GM23338 (cell line): Measurements from ENCODE around the gene SETDB1. TPM values are rescaled to one million over a fixed set of nuclear protein-coding genes. Genes with fewer than 3 reads are reported as not detected.

ENCODE experiments used
- ATAC-seq: fragments of 200-7000 bp; cut with Tn5 transposase; 3 replicates; pipeline ENCODE4 v1.9.1; 2020
- DNase-seq: peaks from one replicate; pipeline ENCODE4 v3.0.0-alpha.2; 2015; ENCODE audit warnings: low spot score
- H2AFZ ChIP-seq: fragments of 200-600 bp; sonication (generic); 2 replicates; pipeline ENCODE4 v1.8.0; 2016; ENCODE audit warnings: antibody characterized with exemption, mild to moderate bottlenecking, moderate library complexity
- H3F3A ChIP-seq: fragments of 200-600 bp; sonication (generic); replicated peaks from 2 replicates; pipeline ENCODE4 v1.8.0; 2017; ENCODE audit warnings: antibody characterized with exemption, mixed run types, low read depth
- H3K27ac ChIP-seq: fragments of 200-600 bp; sonication (generic); 2 replicates; pipeline ENCODE4 v1.6.1; 2016; ENCODE audit warnings: low read depth
- H3K27me3 ChIP-seq: fragments of 200-600 bp; sonication (generic); 2 replicates; pipeline ENCODE4 v1.8.0; 2016; ENCODE audit warnings: mild to moderate bottlenecking, mixed run types, moderate library complexity; ENCODE audit not compliant: insufficient read depth
- H3K36me3 ChIP-seq: fragments of 200-600 bp; sonication (generic); 2 replicates; pipeline ENCODE4 v1.8.0; 2016; ENCODE audit warnings: mild to moderate bottlenecking; ENCODE audit not compliant: insufficient read depth
- H3K4me1 ChIP-seq: fragments of 200-600 bp; sonication (generic); 2 replicates; pipeline ENCODE4 v1.8.0; 2016; ENCODE audit warnings: mild to moderate bottlenecking, moderate library complexity; ENCODE audit not compliant: insufficient read depth
- H3K4me2 ChIP-seq: fragments of 200-600 bp; sonication (generic); 2 replicates; pipeline ENCODE4 v1.7.1; 2017; ENCODE audit warnings: mixed run types
- H3K4me3 ChIP-seq: fragments of 200-600 bp; sonication (generic); 2 replicates; pipeline ENCODE4 v1.6.1; 2016; ENCODE audit warnings: mixed run types
- H3K79me2 ChIP-seq: fragments of 200-600 bp; sonication (generic); replicated peaks from 2 replicates; pipeline ENCODE4 v1.8.0; 2017; ENCODE audit warnings: mild to moderate bottlenecking; ENCODE audit not compliant: insufficient read depth
- H3K9me2 ChIP-seq: fragments of 200-600 bp; sonication (generic); 2 replicates; pipeline ENCODE4 v1.8.0; 2017; ENCODE audit not compliant: insufficient read depth
- H4K20me1 ChIP-seq: fragments of 200-600 bp; sonication (generic); replicated peaks from 2 replicates; pipeline ENCODE4 v1.8.0; 2017; ENCODE audit warnings: mild to moderate bottlenecking; ENCODE audit not compliant: insufficient read depth
- H3K27ac Mint-ChIP-seq: 2 replicates; pipeline ENCODE4 v1.8.0; 2020; ENCODE audit warnings: inconsistent platforms, mild to moderate bottlenecking, moderate library complexity, mixed read lengths
- H3K27me3 Mint-ChIP-seq: 3 replicates; pipeline ENCODE4 v1.8.0; 2022; ENCODE audit warnings: low read depth, mild to moderate bottlenecking, moderate library complexity, mixed read lengths, inconsistent platforms; ENCODE audit not compliant: insufficient read depth, poor library complexity
- H3K36me3 Mint-ChIP-seq: 3 replicates; pipeline ENCODE4 v1.8.0; 2021; ENCODE audit warnings: low read depth, mild to moderate bottlenecking, inconsistent platforms, moderate library complexity, mixed read lengths
- H3K4me1 Mint-ChIP-seq: 3 replicates; pipeline ENCODE4 v1.8.0; 2020; ENCODE audit warnings: mild to moderate bottlenecking, inconsistent platforms, mixed read lengths
- H3K4me3 Mint-ChIP-seq: 3 replicates; pipeline ENCODE4 v1.8.0; 2021; ENCODE audit warnings: moderate library complexity, mild to moderate bottlenecking, inconsistent platforms, mixed read lengths
- H3K9me3 Mint-ChIP-seq: 3 replicates; pipeline ENCODE4 v1.8.0; 2020; ENCODE audit warnings: moderate library complexity, mild to moderate bottlenecking, inconsistent platforms, mixed read lengths
- CREB1 ChIP-seq: fragments of 250-450 bp; sonication (Bioruptor Pico); IDR thresholded peaks from 2 replicates; pipeline ENCODE4 v1.5.0; 2020; ENCODE audit warnings: low read depth, mild to moderate bottlenecking, moderate library complexity
- EZH2 ChIP-seq: fragments of 200-600 bp; sonication (generic); IDR thresholded peaks from one replicate; pipeline ENCODE4 v1.8.0; 2017; ENCODE audit warnings: antibody characterized with exemption, mild to moderate bottlenecking, low read depth; ENCODE audit not compliant: unreplicated experiment
- EZH2phosphoT487 ChIP-seq: fragments of 200-600 bp; sonication (generic); IDR thresholded peaks from one replicate; pipeline ENCODE4 v1.8.1; 2018; ENCODE audit warnings: antibody characterized with exemption; ENCODE audit not compliant: unreplicated experiment
- JUNB ChIP-seq: IDR thresholded peaks from one replicate; pipeline ENCODE4 v1.6.1; 2016; ENCODE audit warnings: antibody characterized with exemption; ENCODE audit not compliant: unreplicated experiment
- NANOG ChIP-seq: IDR thresholded peaks from 2 replicates; pipeline ENCODE4 v1.6.1; 2016; ENCODE audit warnings: antibody characterized with exemption, borderline replicate concordance
- POLR2AphosphoS5 ChIP-seq: IDR thresholded peaks from 2 replicates; pipeline ENCODE4 v1.6.1; 2016; ENCODE audit warnings: antibody characterized with exemption, low read depth
- STAT1 ChIP-seq: IDR thresholded peaks from one replicate; pipeline ENCODE4 v1.6.1; 2016; ENCODE audit warnings: antibody characterized with exemption; ENCODE audit not compliant: unreplicated experiment
- ZNF114 ChIP-seq: fragments of 250-450 bp; sonication (Bioruptor Pico); IDR thresholded peaks from 2 replicates; pipeline ENCODE4 v1.5.0; 2020; ENCODE audit warnings: mild to moderate bottlenecking, moderate library complexity
- ZNF331 ChIP-seq: fragments of 250-450 bp; sonication (Bioruptor Pico); IDR thresholded peaks from 2 replicates; pipeline ENCODE4 v1.5.0; 2020; ENCODE audit warnings: low read depth, mild to moderate bottlenecking, moderate library complexity
- polyA plus RNA-seq: library from polyadenylated mRNA; unstranded; fragments of >200 nt; fragmentation: Nextera tagmentation; extraction: Ambion mirVana; gene quantifications from 2 replicates; pipeline ENCODE4 v1.2.1, GENCODE V29; 2016
- total RNA-seq: library from RNA; depleted of rRNA; stranded (reverse); fragments of >200 nt; shearing (Covaris generic); gene quantifications from 2 replicates; pipeline ENCODE4 v1.2.3, GENCODE V29; 2014
- TF ChIP-seq, protein P1 (sequence below): fragments of 250-450 bp; sonication (Bioruptor Pico); IDR thresholded peaks from 2 replicates; pipeline ENCODE4 v1.5.0; 2020; ENCODE audit warnings: mild to moderate bottlenecking, moderate library complexity
- TF ChIP-seq, protein P2 (sequence below), 2 experiments: fragments of 200-600 bp in 1 of 2; sonication (generic) in 1 of 2; conservative IDR thresholded peaks; 2 replicates each; pipeline versions ENCODE4 v1.5.1 to v1.6.1; 2016 to 2017; ENCODE audit warnings: antibody characterized with exemption in 2 of 2, low read depth in 2 of 2, mild to moderate bottlenecking in 2 of 2, moderate library complexity in 1 of 2
- TF ChIP-seq, protein P3 (sequence below): IDR thresholded peaks from 2 replicates; pipeline ENCODE4 v1.6.1; 2016; ENCODE audit warnings: antibody characterized with exemption
- TF ChIP-seq, protein P4 (sequence below): IDR thresholded peaks from one replicate; pipeline ENCODE4 v1.6.1; 2018; ENCODE audit warnings: antibody characterized with exemption; ENCODE audit not compliant: unreplicated experiment

Gene SETDB1
- total and polyA plus RNA-seq, 2 experiments from 2014 or later, result 16.9 to 47.4 TPM

DNA sequence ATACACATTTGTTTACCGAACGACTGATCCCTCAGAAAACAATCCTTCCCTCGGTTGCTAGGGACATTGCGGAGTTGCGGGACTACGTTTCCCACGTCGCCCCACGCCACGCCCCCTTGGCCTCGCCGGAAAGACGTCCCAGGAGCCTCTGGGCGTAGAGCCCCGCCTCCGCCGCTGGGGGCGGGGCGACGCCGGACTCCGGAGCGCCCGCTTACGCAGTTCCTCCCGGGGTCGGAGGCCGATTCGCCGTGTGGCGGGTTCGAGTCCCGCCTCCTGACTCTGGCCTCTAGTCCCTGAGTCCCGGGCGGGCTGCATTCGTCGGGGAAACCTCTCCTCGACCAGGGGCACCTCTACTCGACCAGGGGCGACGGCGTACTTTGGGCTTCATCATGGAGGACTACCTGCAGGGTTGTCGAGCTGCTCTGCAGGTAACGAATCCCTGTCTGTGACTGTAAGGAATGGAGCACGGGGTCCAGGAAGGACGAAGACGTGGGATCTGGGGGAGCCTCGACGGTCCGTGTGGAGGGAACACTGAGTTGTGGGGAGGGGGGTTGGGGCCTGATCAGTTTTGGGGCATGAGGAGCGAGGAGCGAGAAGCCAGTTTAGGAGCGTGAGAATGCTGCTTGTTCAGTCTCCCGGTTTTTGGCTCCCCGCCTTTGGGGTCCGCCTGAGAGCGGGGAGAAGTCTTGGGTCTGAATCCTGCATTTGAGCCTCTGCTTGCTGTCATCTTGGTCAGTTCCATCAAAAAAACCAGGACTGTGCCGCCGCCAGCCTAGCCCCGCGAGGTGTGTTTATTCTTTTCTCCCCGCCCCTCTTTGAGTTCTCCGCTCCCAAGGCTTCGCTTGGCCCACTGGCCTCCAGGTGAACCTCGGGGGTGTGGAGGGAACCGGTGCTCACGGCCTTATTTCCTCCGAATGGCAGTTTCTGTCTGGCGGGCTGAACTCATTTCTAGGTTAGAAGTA, 82.4 kb downstream of the SETDB1 start, which contains the start of gene PRUNE1:
PRUNE1 (plus strand) TSS at position 206 of the 962 bp plus-strand sequence; CDS start at position 390, 184 bp downstream.
- Histone ChIP-seq H3K27me3 (no peaks in the 10 kb centered on the region), H3K79me2 (peaks cover 15% of the 10 kb centered on the region), H3K4me2 (peak within 1 kb of the TSS; percentile 80), H3K9me2 (no peaks in the 10 kb centered on the region), H3F3A (peaks cover 13% of the 10 kb centered on the region; the same call in 1 of the 2 replicates), H3K36me3 (no peaks in the 10 kb centered on the region), H2AFZ (peak within 1 kb of the TSS; percentile 88), H4K20me1 (no peaks in the 10 kb centered on the region; the same call in 1 of the 2 replicates), H3K4me1 (peaks cover 25% of the 10 kb centered on the region), H3K27ac (peak within 1 kb of the TSS; percentile 73), H3K4me3 (peak within 1 kb of the TSS; percentile 84)
- Mint-ChIP-seq H3K4me1 (peaks cover 36% of the 10 kb centered on the region), H3K4me3 (peak within 1 kb of the TSS; percentile 94), H3K9me3 (no peaks in the 10 kb centered on the region), H3K36me3 (no peaks in the 10 kb centered on the region; the same call in 2 of the 3 replicates), H3K27me3 (peaks cover 21% of the 10 kb centered on the region), H3K27ac (peak within 1 kb of the TSS; percentile 96)
- TF ChIP-seq EZH2, result no peak
- no peak for TF ChIP-seq ZNF114 (CRISPR knock-in tag)
- TF ChIP-seq EZH2phosphoT487, result no peak
- TF ChIP-seq, protein P1, sequence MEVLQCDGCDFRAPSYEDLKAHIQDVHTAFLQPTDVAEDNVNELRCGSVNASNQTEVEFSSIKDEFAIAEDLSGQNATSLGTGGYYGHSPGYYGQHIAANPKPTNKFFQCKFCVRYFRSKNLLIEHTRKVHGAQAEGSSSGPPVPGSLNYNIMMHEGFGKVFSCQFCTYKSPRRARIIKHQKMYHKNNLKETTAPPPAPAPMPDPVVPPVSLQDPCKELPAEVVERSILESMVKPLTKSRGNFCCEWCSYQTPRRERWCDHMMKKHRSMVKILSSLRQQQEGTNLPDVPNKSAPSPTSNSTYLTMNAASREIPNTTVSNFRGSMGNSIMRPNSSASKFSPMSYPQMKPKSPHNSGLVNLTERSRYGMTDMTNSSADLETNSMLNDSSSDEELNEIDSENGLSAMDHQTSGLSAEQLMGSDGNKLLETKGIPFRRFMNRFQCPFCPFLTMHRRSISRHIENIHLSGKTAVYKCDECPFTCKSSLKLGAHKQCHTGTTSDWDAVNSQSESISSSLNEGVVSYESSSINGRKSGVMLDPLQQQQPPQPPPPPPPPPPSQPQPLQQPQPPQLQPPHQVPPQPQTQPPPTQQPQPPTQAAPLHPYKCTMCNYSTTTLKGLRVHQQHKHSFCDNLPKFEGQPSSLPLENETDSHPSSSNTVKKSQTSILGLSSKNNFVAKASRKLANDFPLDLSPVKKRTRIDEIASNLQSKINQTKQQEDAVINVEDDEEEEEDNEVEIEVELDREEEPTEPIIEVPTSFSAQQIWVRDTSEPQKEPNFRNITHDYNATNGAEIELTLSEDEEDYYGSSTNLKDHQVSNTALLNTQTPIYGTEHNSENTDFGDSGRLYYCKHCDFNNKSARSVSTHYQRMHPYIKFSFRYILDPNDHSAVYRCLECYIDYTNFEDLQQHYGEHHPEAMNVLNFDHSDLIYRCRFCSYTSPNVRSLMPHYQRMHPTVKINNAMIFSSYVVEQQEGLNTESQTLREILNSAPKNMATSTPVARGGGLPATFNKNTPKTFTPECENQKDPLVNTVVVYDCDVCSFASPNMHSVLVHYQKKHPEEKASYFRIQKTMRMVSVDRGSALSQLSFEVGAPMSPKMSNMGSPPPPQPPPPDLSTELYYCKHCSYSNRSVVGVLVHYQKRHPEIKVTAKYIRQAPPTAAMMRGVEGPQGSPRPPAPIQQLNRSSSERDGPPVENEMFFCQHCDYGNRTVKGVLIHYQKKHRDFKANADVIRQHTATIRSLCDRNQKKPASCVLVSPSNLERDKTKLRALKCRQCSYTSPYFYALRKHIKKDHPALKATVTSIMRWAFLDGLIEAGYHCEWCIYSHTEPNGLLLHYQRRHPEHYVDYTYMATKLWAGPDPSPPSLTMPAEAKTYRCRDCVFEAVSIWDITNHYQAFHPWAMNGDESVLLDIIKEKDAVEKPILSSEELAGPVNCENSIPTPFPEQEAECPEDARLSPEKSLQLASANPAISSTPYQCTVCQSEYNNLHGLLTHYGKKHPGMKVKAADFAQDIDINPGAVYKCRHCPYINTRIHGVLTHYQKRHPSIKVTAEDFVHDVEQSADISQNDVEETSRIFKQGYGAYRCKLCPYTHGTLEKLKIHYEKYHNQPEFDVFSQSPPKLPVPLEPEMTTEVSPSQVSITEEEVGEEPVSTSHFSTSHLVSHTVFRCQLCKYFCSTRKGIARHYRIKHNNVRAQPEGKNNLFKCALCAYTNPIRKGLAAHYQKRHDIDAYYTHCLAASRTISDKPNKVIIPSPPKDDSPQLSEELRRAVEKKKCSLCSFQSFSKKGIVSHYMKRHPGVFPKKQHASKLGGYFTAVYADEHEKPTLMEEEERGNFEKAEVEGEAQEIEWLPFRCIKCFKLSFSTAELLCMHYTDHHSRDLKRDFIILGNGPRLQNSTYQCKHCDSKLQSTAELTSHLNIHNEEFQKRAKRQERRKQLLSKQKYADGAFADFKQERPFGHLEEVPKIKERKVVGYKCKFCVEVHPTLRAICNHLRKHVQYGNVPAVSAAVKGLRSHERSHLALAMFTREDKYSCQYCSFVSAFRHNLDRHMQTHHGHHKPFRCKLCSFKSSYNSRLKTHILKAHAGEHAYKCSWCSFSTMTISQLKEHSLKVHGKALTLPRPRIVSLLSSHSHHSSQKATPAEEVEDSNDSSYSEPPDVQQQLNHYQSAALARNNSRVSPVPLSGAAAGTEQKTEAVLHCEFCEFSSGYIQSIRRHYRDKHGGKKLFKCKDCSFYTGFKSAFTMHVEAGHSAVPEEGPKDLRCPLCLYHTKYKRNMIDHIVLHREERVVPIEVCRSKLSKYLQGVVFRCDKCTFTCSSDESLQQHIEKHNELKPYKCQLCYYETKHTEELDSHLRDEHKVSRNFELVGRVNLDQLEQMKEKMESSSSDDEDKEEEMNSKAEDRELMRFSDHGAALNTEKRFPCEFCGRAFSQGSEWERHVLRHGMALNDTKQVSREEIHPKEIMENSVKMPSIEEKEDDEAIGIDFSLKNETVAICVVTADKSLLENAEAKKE, result no peak
- peak; percentile 55; the same call in 1 of the 2 replicates for TF ChIP-seq POLR2AphosphoS5
- no peak for TF ChIP-seq NANOG
- no peak for TF ChIP-seq STAT1
- TF ChIP-seq, protein P2, sequence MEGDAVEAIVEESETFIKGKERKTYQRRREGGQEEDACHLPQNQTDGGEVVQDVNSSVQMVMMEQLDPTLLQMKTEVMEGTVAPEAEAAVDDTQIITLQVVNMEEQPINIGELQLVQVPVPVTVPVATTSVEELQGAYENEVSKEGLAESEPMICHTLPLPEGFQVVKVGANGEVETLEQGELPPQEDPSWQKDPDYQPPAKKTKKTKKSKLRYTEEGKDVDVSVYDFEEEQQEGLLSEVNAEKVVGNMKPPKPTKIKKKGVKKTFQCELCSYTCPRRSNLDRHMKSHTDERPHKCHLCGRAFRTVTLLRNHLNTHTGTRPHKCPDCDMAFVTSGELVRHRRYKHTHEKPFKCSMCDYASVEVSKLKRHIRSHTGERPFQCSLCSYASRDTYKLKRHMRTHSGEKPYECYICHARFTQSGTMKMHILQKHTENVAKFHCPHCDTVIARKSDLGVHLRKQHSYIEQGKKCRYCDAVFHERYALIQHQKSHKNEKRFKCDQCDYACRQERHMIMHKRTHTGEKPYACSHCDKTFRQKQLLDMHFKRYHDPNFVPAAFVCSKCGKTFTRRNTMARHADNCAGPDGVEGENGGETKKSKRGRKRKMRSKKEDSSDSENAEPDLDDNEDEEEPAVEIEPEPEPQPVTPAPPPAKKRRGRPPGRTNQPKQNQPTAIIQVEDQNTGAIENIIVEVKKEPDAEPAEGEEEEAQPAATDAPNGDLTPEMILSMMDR (conservative IDR thresholded peaks at IDR 0.05; ENCODE audit: low read depth in 2 of 2), result no peak
- TF ChIP-seq JUNB, result no peak
- TF ChIP-seq, protein P3, sequence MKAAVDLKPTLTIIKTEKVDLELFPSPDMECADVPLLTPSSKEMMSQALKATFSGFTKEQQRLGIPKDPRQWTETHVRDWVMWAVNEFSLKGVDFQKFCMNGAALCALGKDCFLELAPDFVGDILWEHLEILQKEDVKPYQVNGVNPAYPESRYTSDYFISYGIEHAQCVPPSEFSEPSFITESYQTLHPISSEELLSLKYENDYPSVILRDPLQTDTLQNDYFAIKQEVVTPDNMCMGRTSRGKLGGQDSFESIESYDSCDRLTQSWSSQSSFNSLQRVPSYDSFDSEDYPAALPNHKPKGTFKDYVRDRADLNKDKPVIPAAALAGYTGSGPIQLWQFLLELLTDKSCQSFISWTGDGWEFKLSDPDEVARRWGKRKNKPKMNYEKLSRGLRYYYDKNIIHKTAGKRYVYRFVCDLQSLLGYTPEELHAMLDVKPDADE, result peak; percentile 83
- peak; percentile 82 for TF ChIP-seq CREB1 (CRISPR knock-in tag)
- TF ChIP-seq, protein P4, sequence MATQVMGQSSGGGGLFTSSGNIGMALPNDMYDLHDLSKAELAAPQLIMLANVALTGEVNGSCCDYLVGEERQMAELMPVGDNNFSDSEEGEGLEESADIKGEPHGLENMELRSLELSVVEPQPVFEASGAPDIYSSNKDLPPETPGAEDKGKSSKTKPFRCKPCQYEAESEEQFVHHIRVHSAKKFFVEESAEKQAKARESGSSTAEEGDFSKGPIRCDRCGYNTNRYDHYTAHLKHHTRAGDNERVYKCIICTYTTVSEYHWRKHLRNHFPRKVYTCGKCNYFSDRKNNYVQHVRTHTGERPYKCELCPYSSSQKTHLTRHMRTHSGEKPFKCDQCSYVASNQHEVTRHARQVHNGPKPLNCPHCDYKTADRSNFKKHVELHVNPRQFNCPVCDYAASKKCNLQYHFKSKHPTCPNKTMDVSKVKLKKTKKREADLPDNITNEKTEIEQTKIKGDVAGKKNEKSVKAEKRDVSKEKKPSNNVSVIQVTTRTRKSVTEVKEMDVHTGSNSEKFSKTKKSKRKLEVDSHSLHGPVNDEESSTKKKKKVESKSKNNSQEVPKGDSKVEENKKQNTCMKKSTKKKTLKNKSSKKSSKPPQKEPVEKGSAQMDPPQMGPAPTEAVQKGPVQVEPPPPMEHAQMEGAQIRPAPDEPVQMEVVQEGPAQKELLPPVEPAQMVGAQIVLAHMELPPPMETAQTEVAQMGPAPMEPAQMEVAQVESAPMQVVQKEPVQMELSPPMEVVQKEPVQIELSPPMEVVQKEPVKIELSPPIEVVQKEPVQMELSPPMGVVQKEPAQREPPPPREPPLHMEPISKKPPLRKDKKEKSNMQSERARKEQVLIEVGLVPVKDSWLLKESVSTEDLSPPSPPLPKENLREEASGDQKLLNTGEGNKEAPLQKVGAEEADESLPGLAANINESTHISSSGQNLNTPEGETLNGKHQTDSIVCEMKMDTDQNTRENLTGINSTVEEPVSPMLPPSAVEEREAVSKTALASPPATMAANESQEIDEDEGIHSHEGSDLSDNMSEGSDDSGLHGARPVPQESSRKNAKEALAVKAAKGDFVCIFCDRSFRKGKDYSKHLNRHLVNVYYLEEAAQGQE, result no peak
- no peak for TF ChIP-seq ZNF331
- peak; percentile 98 for DNase-seq
- ATAC-seq, result peak; percentile 76
